HCT116 (cell line): ENCODE data around the gene SMARCAD1. TPM values are rescaled to one million over a fixed set of nuclear protein-coding genes. Genes with fewer than 3 reads are reported as not detected.

Experiments used
- ATAC-seq: fragments of 200-7000 bp; cut with Tn5 transposase; 2 replicates; pipeline ENCODE4 v1.9.1; 2020; ENCODE audit warnings: mild to moderate bottlenecking, moderate library complexity
- BruUV-seq: library from RNA; stranded (reverse); fragments of 400-500 nt; replicated peaks from 2 replicates; lab custom pipeline; 2021; lab: Mats Ljungman, UMichigan
- CTCF ChIA-PET: fragments of 300-600 bp; sonication (Branson Sonifier 250); formaldehyde crosslinking; loops from one replicate; lab custom pipeline; 2021; ENCODE audit warnings: antibody characterized with exemption; lab: Charles Lee
- POLR2A ChIA-PET: fragments of 300-600, 350-600 bp; sonication (Branson Sonifier 250); formaldehyde crosslinking; loops from one replicate; lab custom pipeline; 2021; ENCODE audit warnings: antibody characterized with exemption; lab: Charles Lee
- RAD21 ChIA-PET, 2 experiments: fragments of 300-600 bp; sonication (Branson Sonifier 250); formaldehyde crosslinking; loops; one replicate each; lab custom pipeline; 2023; ENCODE audit warnings: low total read pairs in 2 of 2; ENCODE audit not compliant: uncharacterized antibody in 2 of 2, unreplicated experiment in 2 of 2, low non-redundant PET in 1 of 2; lab: Charles Lee
- DNase-seq: peaks from one replicate; pipeline ENCODE4 v3.0.0-alpha.2; 2010; ENCODE audit warnings: low read depth, low spot score
- H2AFZ ChIP-seq: fragments of 200-600 bp; shearing (Covaris generic), sonication (generic); 2 replicates; pipeline ENCODE4 v1.6.1; 2017; ENCODE audit warnings: low read depth, mixed run types, mixed read lengths, antibody characterized with exemption, low read length; ENCODE audit not compliant: poor library complexity, severe bottlenecking
- H3K27ac ChIP-seq: 2 replicates; pipeline ENCODE4 v1.5.1; 2012; ENCODE audit warnings: low read depth, low read length
- H3K27me3 ChIP-seq: fragments of 200-600 bp; sonication (generic); 2 replicates; pipeline ENCODE4 v1.6.1; 2016; ENCODE audit warnings: mixed run types, low read length, mixed read lengths; ENCODE audit not compliant: insufficient read depth
- H3K36me3 ChIP-seq, 2 experiments: fragments of 200-500 bp in 1 of 2; fragments of 200-600 bp in 1 of 2; sonication (Bioruptor generic) in 1 of 2; sonication (generic) in 1 of 2; 2 replicates each; pipeline versions ENCODE4 v1.5.1 to v1.6.1; 2014 to 2016; ENCODE audit warnings: low read length in 2 of 2, inconsistent platforms in 1 of 2, mixed read lengths in 1 of 2, mixed run types in 1 of 2; ENCODE audit not compliant: insufficient read depth in 2 of 2, control insufficient read depth in 1 of 2
- H3K4me1 ChIP-seq, 2 experiments: fragments of 200-600 bp in 1 of 2; sonication (generic) in 1 of 2; 2 replicates each; pipeline versions ENCODE4 v1.5.1 to v1.6.1; 2012 to 2017; ENCODE audit warnings: low read length in 2 of 2, inconsistent platforms in 1 of 2, mild to moderate bottlenecking in 1 of 2, mixed read lengths in 1 of 2, mixed run types in 1 of 2, moderate library complexity in 1 of 2; ENCODE audit not compliant: insufficient read depth in 2 of 2, control insufficient read depth in 1 of 2
- H3K4me2 ChIP-seq: fragments of 200-600 bp; sonication (generic); 2 replicates; pipeline ENCODE4 v1.6.1; 2017; ENCODE audit warnings: mixed run types, low read length, mixed read lengths
- H3K4me3 ChIP-seq, 2 experiments: fragments of 200-600 bp in 1 of 2; sonication (generic) in 1 of 2; replicated peaks in 1 of 2; 2 replicates each; pipeline ENCODE4 v1.5.1; 2011 to 2016; ENCODE audit warnings: low read length in 2 of 2, control low read depth in 1 of 2, low read depth in 1 of 2, mild to moderate bottlenecking in 1 of 2, mixed read lengths in 1 of 2, mixed run types in 1 of 2
- H3K79me2 ChIP-seq: fragments of 200-600 bp; sonication (generic); 2 replicates; pipeline ENCODE4 v1.6.1; 2017; ENCODE audit warnings: mild to moderate bottlenecking, mixed run types, low read length, moderate library complexity, mixed read lengths; ENCODE audit not compliant: insufficient read depth
- H3K9ac ChIP-seq: fragments of 200-600 bp; sonication (generic); 2 replicates; pipeline ENCODE4 v1.6.1; 2016; ENCODE audit warnings: low read length, mixed read lengths
- H3K9me2 ChIP-seq: fragments of 200-600 bp; sonication (generic), shearing (Covaris generic); 2 replicates; pipeline ENCODE4 v1.6.1; 2017; ENCODE audit warnings: mixed run types, mild to moderate bottlenecking, moderate library complexity; ENCODE audit not compliant: insufficient read depth
- H3K9me3 ChIP-seq, 2 experiments: fragments of 200-500 bp in 1 of 2; fragments of 200-600 bp in 1 of 2; sonication (Bioruptor generic) in 1 of 2; sonication (generic) in 1 of 2; 2 replicates each; pipeline ENCODE4 v1.6.1; 2014 to 2017; ENCODE audit warnings: low read length in 2 of 2, mixed read lengths in 2 of 2, inconsistent platforms in 1 of 2, low read depth in 1 of 2, mild to moderate bottlenecking in 1 of 2, mixed run types in 1 of 2, moderate library complexity in 1 of 2; ENCODE audit not compliant: control insufficient read depth in 1 of 2, insufficient read depth in 1 of 2
- H4K20me1 ChIP-seq: fragments of 200-600 bp; sonication (generic), shearing (Covaris generic); 2 replicates; pipeline ENCODE4 v1.6.1; 2017; ENCODE audit warnings: mixed run types, mild to moderate bottlenecking, moderate library complexity; ENCODE audit not compliant: insufficient read depth
- ATF3 ChIP-seq: IDR thresholded peaks from 2 replicates; pipeline ENCODE4 v1.6.1; 2012
- CEBPB ChIP-seq: IDR thresholded peaks from 2 replicates; pipeline ENCODE4 v1.6.1; 2012; ENCODE audit warnings: low read depth
- CTCF ChIP-seq, 3 experiments: fragments of 200-600 bp in 1 of 3; sonication (generic) in 1 of 3; IDR thresholded peaks in 2 of 3; conservative IDR thresholded peaks in 1 of 3; 2 replicates each; pipeline ENCODE4 v1.5.1; 2012 to 2017; ENCODE audit warnings: low read depth in 2 of 3, low read length in 2 of 3, antibody characterized with exemption in 1 of 3, borderline replicate concordance in 1 of 3, control low read depth in 1 of 3, mild to moderate bottlenecking in 1 of 3, mixed read lengths in 1 of 3, mixed run types in 1 of 3, moderate library complexity in 1 of 3; ENCODE audit not compliant: insufficient read depth in 1 of 3
- EGR1 ChIP-seq: IDR thresholded peaks from 2 replicates; pipeline ENCODE4 v1.6.1; 2012; ENCODE audit warnings: low read depth
- ELF1 ChIP-seq: IDR thresholded peaks from 2 replicates; pipeline ENCODE4 v1.6.1; 2012; ENCODE audit warnings: low read depth, borderline replicate concordance
- EZH2 ChIP-seq: fragments of 200-600 bp; sonication (generic); IDR thresholded peaks from 2 replicates; pipeline ENCODE4 v1.6.1; 2017; ENCODE audit warnings: antibody characterized with exemption, mixed run types
- POLR2A ChIP-seq: IDR thresholded peaks from 2 replicates; pipeline ENCODE4 v1.7.0; 2011; ENCODE audit warnings: borderline replicate concordance; ENCODE audit not compliant: insufficient read depth, insufficient read length; ENCODE audit errors: extremely low read depth
- POLR2AphosphoS5 ChIP-seq: IDR thresholded peaks from 2 replicates; pipeline ENCODE4 v1.6.1; 2011; ENCODE audit warnings: mild to moderate bottlenecking, low read depth, low read length, moderate library complexity
- REST ChIP-seq: IDR thresholded peaks from 2 replicates; pipeline ENCODE4 v1.6.1; 2012; ENCODE audit warnings: low read depth
- SIN3A ChIP-seq: IDR thresholded peaks from 2 replicates; pipeline ENCODE4 v1.6.1; 2012; ENCODE audit warnings: low read depth
- SRF ChIP-seq: IDR thresholded peaks from 2 replicates; pipeline ENCODE4 v1.6.1; 2012; ENCODE audit warnings: low read depth
- ZBTB33 ChIP-seq: IDR thresholded peaks from 2 replicates; pipeline ENCODE4 v1.6.1; 2011; ENCODE audit warnings: mild to moderate bottlenecking, low read length, moderate library complexity; ENCODE audit not compliant: insufficient replicate concordance; ENCODE audit errors: extremely low read depth
- intact Hi-C: fragments of 100-400 bp; cut with micrococcal nuclease; formaldehyde crosslinking; loops from 2 replicates; pipeline ENCODE4 v1.10.0; 2022
- total RNA-seq: library from RNA; stranded (reverse); gene quantifications from one replicate; pipeline ENCODE4 v1.2.1, GENCODE V29; 2021; ENCODE audit not compliant: unreplicated experiment
- TF ChIP-seq, protein P1 (sequence below): IDR thresholded peaks from 2 replicates; pipeline ENCODE4 v1.6.1; 2012

The SMARCAD1 gene
- total RNA-seq, 1 experiment from 2014 or later = 33.6 TPM

DNA sequence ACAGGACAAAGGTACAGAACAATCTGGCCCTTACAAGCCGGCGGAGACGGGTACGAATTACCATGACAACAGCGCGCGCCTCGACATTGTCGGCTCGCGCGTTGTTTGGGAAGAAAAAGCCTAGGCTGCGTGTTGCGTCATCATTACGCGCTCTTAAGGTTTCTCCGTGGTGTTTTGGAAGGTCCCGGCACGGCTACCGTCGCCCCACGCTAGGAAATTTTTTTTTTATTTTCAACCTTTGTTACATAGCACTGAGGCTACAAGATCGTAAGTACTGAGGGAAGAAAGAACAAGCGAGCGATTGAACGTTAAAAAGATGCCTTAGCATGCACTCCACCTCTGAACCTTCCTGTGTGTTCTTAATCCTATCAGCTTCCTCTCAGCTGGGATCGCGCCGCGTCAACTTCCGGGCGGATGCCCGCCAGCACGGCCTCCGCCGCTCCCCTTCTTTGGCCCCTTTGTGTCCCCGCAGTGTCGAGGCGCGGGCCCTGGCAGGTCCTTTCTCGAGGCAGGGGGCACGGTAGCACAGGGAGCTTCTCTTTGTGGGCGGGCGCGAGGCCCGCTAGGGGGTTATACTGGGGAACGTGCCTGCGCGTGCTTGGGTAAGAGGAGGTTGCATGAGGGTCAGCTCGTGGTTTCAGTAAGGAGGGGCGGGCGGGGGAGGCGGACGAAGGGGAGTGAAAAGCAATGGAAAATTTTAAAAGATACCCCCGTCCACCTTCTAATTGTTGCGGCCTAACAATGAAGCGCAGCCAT is at the start of gene SMARCAD1 (continued):
- TF ChIP-seq CTCF (IDR thresholded peaks at IDR 0.05 in 2 of 3, conservative IDR thresholded peaks at IDR 0.05 in 1 of 3; ENCODE audit: borderline replicate concordance in 1 of 3, insufficient read depth in 1 of 3, low read depth in 2 of 3, low read length in 2 of 3) (no peak), EZH2 (no peak), ATF3 (no peak), EGR1 (no peak), POLR2AphosphoS5 (peak; percentile 80), SIN3A (peak; percentile 75), ELF1 (peak; percentile 59)
- TF ChIP-seq, protein P1, sequence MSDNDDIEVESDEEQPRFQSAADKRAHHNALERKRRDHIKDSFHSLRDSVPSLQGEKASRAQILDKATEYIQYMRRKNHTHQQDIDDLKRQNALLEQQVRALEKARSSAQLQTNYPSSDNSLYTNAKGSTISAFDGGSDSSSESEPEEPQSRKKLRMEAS = peak; percentile 88

GRCh38 chr4:94158883-94159282 is 48.8 kb upstream of the SMARCAD1 start:
- ChIA-PET POLR2A (no interaction called here), RAD21 (no interaction called here), CTCF (no interaction called here)
- BruUV-seq = no TSS peak
- no peaks in the 10 kb centered on the region for H3K27me3 ChIP-seq
- H3K9ac ChIP-seq = no peak overlapping the region
- no peak for DNase-seq
- TF ChIP-seq EZH2 (no peak), ATF3 (no peak), SRF (no peak), REST (no peak), ZBTB33 (no peak), EGR1 (no peak), POLR2A (no peak), CEBPB (no peak), POLR2AphosphoS5 (no peak)
- TF ChIP-seq, protein P1 = no peak
- no peak overlapping the region for H3K4me2 ChIP-seq
- no peaks in the 10 kb centered on the region for H3K9me2 ChIP-seq
- no peaks in the 10 kb centered on the region for H3K9me3 ChIP-seq
- H3K4me3 ChIP-seq = no peak overlapping the region
- no peaks in the 10 kb centered on the region for H3K36me3 ChIP-seq
- no peak overlapping the region for H2AFZ ChIP-seq
- intact Hi-C loops = no loop called here
- H3K79me2 ChIP-seq = no peaks in the 10 kb centered on the region
- no peaks in the 10 kb centered on the region for H4K20me1 ChIP-seq
- no peak for ATAC-seq
- no peak overlapping the region for H3K27ac ChIP-seq
- peaks cover 0 to 4% of the 10 kb centered on the region in 2 experiments; a peak in 1 of 4 replicates for H3K4me1 ChIP-seq
